Right renal pelvis (tissue), 4 donors: Measurements from ENCODE around the gene GFI1B. TPM values are rescaled to one million over a fixed set of nuclear protein-coding genes. Genes with fewer than 3 reads are reported as not detected.
"Not testable (repeated sequence)": the region's sequence is repeated elsewhere in the genome, so short reads cannot be mapped to it uniquely, and the experiment has no call there.

Experiments
- DNase-seq, 4 donors: peaks; one replicate each; pipeline ENCODE4 v3.0.0-alpha.2; 2013; ENCODE audit warnings: low read depth in 4 of 4, low spot score in 3 of 4, missing footprints in 1 of 4
- polyA plus RNA-seq, 4 donors: library from polyadenylated mRNA; unstranded; fragments of 120-200 nt; gene quantifications; one replicate each; pipeline ENCODE4 v1.2.1, GENCODE V29; 2013; ENCODE audit not compliant: insufficient read length in 4 of 4

GFI1B gene
- polyA plus RNA-seq, 4 donors = 0.57 to 2.1 (median 0.71) TPM

- no peak for DNase-seq
Observed at GRCh38 chr9:132965478-132965877, 13.0 kb upstream of the GFI1B start.

- DNase-seq = not testable (repeated sequence)
Observed at GRCh38 chr9:132967908-132968307, 10.6 kb upstream of the GFI1B start.

- DNase-seq = no peak
Observed at GRCh38 chr9:132969783-132970182, 8.7 kb upstream of the GFI1B start.

GRCh38 chr9:132970324-132971062 is 8.0 kb upstream of the GFI1B start:
- peak in 2 of 4 donors; percentile 35 to 53 for DNase-seq

- DNase-seq = no peak
Observed at GRCh38 chr9:132973166-132973565, 5.3 kb upstream of the GFI1B start.

GRCh38 chr9:132973713-132974112 is 4.8 kb upstream of the GFI1B start:
- DNase-seq = no peak

- DNase-seq = no peak
Observed at GRCh38 chr9:132975961-132976360, 2.5 kb upstream of the GFI1B start.

- DNase-seq = no peak
Observed at GRCh38 chr9:132976571-132976970, 1.9 kb upstream of the GFI1B start.

GRCh38 chr9:132978112-132978450 is 413 bp upstream of the GFI1B start:
- no peak for DNase-seq

GRCh38 chr9:132980157-132980556 is 1.7 kb downstream of the GFI1B start:
- DNase-seq = no peak

- no peak for DNase-seq
Observed at GRCh38 chr9:132982458-132982857, 4.0 kb downstream of the GFI1B start.

GRCh38 chr9:132983491-132984201 is 5.2 kb downstream of the GFI1B start:
- DNase-seq = no peak

GRCh38 chr9:132984202-132985070 is 5.9 kb downstream of the GFI1B start:
- no peak for DNase-seq

- no peak for DNase-seq
Observed at GRCh38 chr9:132985071-132985350, 6.5 kb downstream of the GFI1B start.

GRCh38 chr9:132985489-132985888 is 7.0 kb downstream of the GFI1B start:
- DNase-seq = no peak

- DNase-seq = no peak
Observed at GRCh38 chr9:132986114-132986513, 7.6 kb downstream of the GFI1B start.

- no peak for DNase-seq
Observed at GRCh38 chr9:132986640-132987620, 8.4 kb downstream of the GFI1B start.

- DNase-seq = no peak
Observed at GRCh38 chr9:132988244-132989013, 9.9 kb downstream of the GFI1B start.

- no peak for DNase-seq
Observed at GRCh38 chr9:132989014-132989310, 10.5 kb downstream of the GFI1B start.
